GM12873 (cell line): ENCODE data around the gene FKBP5.

Source experiments
- CTCF ChIP-seq: IDR thresholded peaks from 2 replicates; pipeline ENCODE4 v1.5.1; 2012; ENCODE audit warnings: low read depth, mild to moderate bottlenecking, moderate library complexity, low read length, control low read depth; ENCODE audit not compliant: insufficient read depth; ENCODE audit errors: missing control alignments

The FKBP5 gene

GRCh38 chr6:35673755-35674154, 15.0 kb downstream of the FKBP5 start:
- no peak for TF ChIP-seq CTCF

GRCh38 chr6:35669451-35670045, 19.2 kb downstream of the FKBP5 start:
- TF ChIP-seq CTCF, result no peak

GRCh38 chr6:35668744-35669450, 19.8 kb downstream of the FKBP5 start:
- no peak for TF ChIP-seq CTCF

GRCh38 chr6:35668096-35668495, 20.6 kb downstream of the FKBP5 start:
- no peak for TF ChIP-seq CTCF

DNA sequence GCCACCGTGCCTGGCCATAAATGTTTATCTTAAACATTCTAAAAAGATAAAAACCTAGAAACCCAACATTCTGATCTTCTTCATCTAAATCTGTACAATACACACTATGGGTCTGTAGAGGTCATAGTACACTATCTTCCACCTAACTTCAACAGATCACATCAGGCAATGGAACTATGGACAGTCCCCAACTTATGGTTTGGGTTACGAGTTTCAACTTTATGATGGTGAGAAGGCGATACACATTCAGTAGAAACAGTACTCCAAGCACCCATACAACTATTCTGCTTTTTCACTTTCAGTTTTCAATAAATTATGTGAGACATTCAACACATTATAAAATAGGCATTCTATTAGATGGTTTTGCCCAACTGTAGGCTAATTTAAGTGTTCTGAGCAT, 23.1 kb downstream of the FKBP5 start:
- TF ChIP-seq CTCF, result no peak

DNA sequence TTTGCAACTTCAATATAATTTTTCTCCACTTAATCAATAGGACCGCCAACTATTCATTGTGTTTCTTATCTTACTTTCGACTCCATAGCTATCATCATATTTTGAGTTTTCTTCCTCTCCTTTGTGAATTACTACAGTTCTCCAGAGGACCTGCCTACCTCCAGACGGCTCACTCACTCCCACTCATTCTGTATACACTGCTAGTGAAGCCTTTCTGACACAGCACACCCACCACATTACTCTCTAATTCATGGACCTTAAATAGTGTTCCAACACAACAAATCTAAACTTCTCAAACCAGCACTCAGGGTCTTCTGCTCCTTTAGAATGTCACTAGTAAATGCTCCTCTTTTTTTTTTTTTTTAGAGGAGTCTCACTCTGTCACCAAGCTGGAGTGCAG, 23.8 kb downstream of the FKBP5 start:
- TF ChIP-seq CTCF, result no peak

- TF ChIP-seq CTCF, result no peak
These were observed 25.1 kb downstream of the FKBP5 start for GRCh38 chr6:35663447-35664235.
